Measurements from ENCODE around the gene MXRA5. TPM values are rescaled to one million over a fixed set of nuclear protein-coding genes. Genes with fewer than 3 reads are reported as not detected.

MXRA5 gene
- total RNA-seq = 0.07 and 0.40 TPM in 2 replicates

DNA sequence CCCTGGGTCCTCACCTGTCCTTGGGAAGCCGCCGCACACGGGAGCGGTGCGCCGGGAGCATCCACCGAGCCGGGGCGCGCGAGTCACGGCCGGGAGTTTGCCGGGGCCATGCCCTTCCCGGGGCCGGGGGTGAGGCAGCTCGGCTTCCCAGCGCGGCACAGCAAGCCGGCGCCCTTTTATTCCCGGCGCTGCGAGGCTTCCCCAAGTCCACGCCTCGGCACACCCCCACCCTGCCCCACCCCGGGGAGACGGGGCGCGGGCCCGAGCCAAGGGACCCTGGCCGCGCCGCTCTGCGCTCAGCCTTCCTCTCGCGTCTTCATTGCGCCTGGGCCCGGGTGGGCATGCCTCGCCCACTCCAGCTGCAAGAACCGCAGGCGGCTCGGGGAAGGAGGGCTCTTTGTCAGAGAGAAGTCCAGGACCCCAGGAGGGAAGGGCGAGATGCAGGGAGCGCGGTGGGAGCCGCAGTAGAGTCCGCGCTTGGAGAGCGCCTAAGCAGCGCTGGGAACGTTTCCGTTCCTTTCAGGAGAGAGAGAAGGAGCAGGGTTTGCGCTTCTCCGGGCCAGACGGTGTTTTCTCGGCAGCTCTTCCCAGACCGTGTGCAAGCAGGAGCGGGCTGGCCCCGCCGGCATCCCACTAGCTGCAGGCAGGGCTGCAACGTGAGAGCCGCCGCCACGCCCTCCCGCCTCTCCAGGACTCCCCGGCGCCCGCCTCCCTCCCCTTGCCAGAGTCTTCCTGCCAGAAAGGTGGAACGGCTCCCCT is at the start of gene MXRA5:
MXRA5 (minus strand) TSS at position 152 of the 759 bp plus-strand sequence. CDS start 2,819 bp downstream, outside the sequence.
- DNase-seq (ENCODE audit: low read depth) = no peak
- peak within 1 kb of the TSS; percentile 47 for H3K4me3 ChIP-seq (ENCODE audit: low read depth, low read length)
- no peak for TF ChIP-seq CTCF (conservative IDR thresholded peaks at IDR 0.05; ENCODE audit: low read depth, low read length)

DNA sequence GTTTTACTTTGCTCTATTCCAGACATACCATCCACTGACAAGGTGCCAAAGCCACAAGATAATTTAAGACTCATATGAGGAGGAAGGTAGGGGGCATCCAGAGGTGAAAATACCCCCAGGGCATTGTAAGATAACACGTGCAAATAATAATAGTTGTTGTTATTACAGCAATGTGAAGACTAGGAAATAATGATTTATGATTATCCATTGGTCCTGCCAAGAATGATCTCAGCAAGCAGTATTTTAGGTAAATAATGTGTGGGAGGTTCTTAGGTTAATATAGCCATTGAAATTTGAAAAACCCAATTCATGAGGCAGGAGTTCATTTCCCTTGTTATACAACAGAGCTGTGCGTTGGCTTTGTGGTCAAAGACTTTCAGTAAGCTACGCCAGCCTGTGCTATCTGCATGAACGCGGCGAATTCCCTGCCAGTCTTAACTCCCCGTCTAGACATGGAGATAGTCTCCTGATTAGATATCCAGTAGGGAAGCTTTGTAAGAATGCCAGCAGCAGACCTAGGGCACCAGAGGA is 47.2 kb upstream of the MXRA5 start:
- DNase-seq (ENCODE audit: low read depth) = no peak
- no peak for TF ChIP-seq CTCF (conservative IDR thresholded peaks at IDR 0.05; ENCODE audit: low read depth, low read length)
- no peak overlapping the region for H3K4me3 ChIP-seq (ENCODE audit: low read depth, low read length)

DNA sequence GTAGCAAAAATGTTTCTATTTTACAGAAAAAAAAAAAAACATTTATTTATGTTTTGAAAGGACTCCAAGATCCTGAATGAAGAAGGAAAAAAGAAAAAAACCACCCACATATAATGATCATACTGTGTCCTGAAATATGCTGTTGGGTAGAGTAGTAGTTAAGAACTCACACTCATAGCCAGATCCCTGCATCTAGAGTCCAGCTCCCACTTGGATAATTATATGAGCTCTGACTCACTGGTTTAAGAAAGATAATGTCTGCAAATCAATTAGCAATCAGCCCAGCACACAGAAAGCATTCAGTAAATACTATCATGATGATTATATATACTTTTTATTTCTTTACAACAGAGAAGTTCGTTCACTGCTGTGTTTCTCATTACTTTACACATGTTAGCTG is 46.7 kb upstream of the MXRA5 start:
- DNase-seq (ENCODE audit: low read depth) = no peak
- H3K4me3 ChIP-seq (ENCODE audit: low read depth, low read length) = no peak overlapping the region
- no peak for TF ChIP-seq CTCF (conservative IDR thresholded peaks at IDR 0.05; ENCODE audit: low read depth, low read length)

DNA sequence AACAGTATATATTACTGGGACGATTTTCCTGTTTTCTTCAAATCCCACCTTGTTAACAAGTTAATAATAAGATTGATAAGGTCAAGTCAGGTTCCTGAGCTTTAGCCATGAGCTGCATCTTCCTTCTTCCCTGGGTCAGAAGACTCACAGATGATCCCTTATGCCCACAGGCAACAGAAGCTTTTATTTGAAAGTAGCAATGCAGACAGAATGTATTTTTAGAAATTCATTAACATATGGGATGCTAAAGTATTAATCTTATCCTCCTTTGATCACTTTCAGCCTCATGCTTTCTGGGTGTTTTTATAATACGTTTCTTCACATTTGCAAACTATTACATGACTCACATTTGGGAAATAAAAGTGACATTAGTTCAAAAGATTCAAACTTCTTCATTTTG is 42.0 kb upstream of the MXRA5 start:
- H3K4me3 ChIP-seq (ENCODE audit: low read depth, low read length) = no peak overlapping the region
- no peak for TF ChIP-seq CTCF (conservative IDR thresholded peaks at IDR 0.05; ENCODE audit: low read depth, low read length)
- no peak for DNase-seq (ENCODE audit: low read depth)

DNA sequence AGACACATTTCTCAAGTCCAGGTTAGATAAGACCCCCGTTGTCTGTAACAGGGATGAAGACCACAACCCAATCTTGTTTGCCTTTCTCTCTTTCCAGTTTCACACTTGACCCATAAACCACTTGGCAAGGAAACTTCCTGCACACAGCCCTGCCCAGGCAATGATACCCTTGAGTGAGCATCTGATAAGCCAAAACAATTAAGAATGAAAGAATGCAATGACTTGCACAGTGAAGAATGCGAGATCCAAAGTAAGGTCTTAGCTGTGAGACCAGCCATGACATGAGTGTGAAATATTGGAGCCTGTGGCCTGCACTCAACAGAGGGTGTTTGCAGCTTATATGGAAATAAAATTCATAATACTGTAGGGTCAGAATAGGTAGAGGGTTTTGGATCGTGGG is 37.9 kb upstream of the MXRA5 start:
- DNase-seq (ENCODE audit: low read depth) = peak; percentile 41
- H3K4me3 ChIP-seq (ENCODE audit: low read depth, low read length) = no peak overlapping the region
- no peak for TF ChIP-seq CTCF (conservative IDR thresholded peaks at IDR 0.05; ENCODE audit: low read depth, low read length)

- H3K4me3 ChIP-seq (ENCODE audit: low read depth, low read length) = no peak overlapping the region
- TF ChIP-seq CTCF (conservative IDR thresholded peaks at IDR 0.05; ENCODE audit: low read depth, low read length) = no peak
- DNase-seq (ENCODE audit: low read depth) = no peak
Measured at GRCh38 chrX:3380603-3381002, 34.2 kb upstream of the MXRA5 start.

DNA sequence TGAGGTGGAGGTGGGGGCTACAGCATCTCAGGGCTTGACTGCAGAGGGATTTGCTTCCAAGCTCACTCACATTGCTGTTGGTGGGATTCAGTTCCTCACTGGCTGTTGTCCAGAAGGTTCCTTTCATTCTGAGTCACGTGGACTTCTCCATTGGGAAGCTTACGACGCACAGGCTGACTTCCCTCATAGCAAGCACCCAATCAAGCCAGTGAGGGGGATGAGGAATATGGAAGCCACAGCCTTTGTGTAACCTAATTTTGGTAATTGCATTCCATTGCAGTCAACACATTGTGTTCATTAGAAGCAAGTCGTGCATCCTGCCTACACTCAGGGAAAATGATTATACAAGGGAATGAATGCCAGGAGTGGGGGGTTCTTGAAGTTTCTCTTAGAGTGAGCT is 32.7 kb upstream of the MXRA5 start:
- DNase-seq (ENCODE audit: low read depth) = no peak
- TF ChIP-seq CTCF (conservative IDR thresholded peaks at IDR 0.05; ENCODE audit: low read depth, low read length) = no peak
- H3K4me3 ChIP-seq (ENCODE audit: low read depth, low read length) = no peak overlapping the region

Measured in epithelial cell of proximal tubule (primary cell).